ENCODE measurements around the gene IL18.

IL18 gene

GRCh38 chr11:112160091-112160848 is 3.6 kb downstream of the IL18 start:
- Mint-ChIP-seq H3K27me3 (peaks cover 10 to 11% of the 10 kb centered on the region in 2 donors), H3K9me3 (no peaks in the 10 kb centered on the region), H3K4me1 (peaks cover 7 to 14% of the 10 kb centered on the region in 2 donors), H3K27ac (no peak overlapping the region), H3K36me3 (peaks cover 5 to 8% of the 10 kb centered on the region in 2 donors), H3K4me3 (no peak overlapping the region)
- DNase-seq, result no peak
- no peak for ATAC-seq (replicated peaks)

GRCh38 chr11:112159098-112160065 is 4.5 kb downstream of the IL18 start:
- H3K36me3 Mint-ChIP-seq, result peaks cover 2 to 6% of the 10 kb centered on the region in 2 donors
- ATAC-seq (replicated peaks) (no peak), DNase-seq (no peak)
- peaks cover 7 to 14% of the 10 kb centered on the region in 2 donors for H3K4me1 Mint-ChIP-seq
- H3K27ac Mint-ChIP-seq, result no peak overlapping the region
- H3K27me3 Mint-ChIP-seq, result peaks cover 6% of the 10 kb centered on the region in 2 donors
- no peaks in the 10 kb centered on the region for H3K9me3 Mint-ChIP-seq
- H3K4me3 Mint-ChIP-seq, result no peak overlapping the region

- H3K27ac Mint-ChIP-seq, result no peak overlapping the region
- H3K4me1 Mint-ChIP-seq, result peaks cover 2 to 6% of the 10 kb centered on the region in 2 donors
- DNase-seq (no peak), ATAC-seq (replicated peaks) (no peak)
- H3K27me3 Mint-ChIP-seq, result no peaks in the 10 kb centered on the region
- no peak overlapping the region for H3K4me3 Mint-ChIP-seq
- peaks cover 2 to 4% of the 10 kb centered on the region in 2 donors for H3K36me3 Mint-ChIP-seq
- H3K9me3 Mint-ChIP-seq, result no peaks in the 10 kb centered on the region
Measured at GRCh38 chr11:112156956-112157766, 6.7 kb downstream of the IL18 start.

- H3K4me1 Mint-ChIP-seq, result peaks cover 2 to 6% of the 10 kb centered on the region in 2 donors
- no peak overlapping the region for H3K27ac Mint-ChIP-seq
- no peak overlapping the region for H3K4me3 Mint-ChIP-seq
- peaks cover 0 to 4% of the 10 kb centered on the region in 2 donors for H3K36me3 Mint-ChIP-seq
- H3K27me3 Mint-ChIP-seq, result no peaks in the 10 kb centered on the region
- no peaks in the 10 kb centered on the region for H3K9me3 Mint-ChIP-seq
- DNase-seq (no peak), ATAC-seq (replicated peaks) (no peak)
Measured at GRCh38 chr11:112156153-112156955, 7.5 kb downstream of the IL18 start.

- no peak for DNase-seq
- no peaks in the 10 kb centered on the region for H3K36me3 Mint-ChIP-seq
- H3K9me3 Mint-ChIP-seq, result no peaks in the 10 kb centered on the region
- no peaks in the 10 kb centered on the region for H3K27me3 Mint-ChIP-seq
- ATAC-seq (replicated peaks), result no peak
- no peak overlapping the region for H3K27ac Mint-ChIP-seq
- H3K4me1 Mint-ChIP-seq, result no peaks in the 10 kb centered on the region
- H3K4me3 Mint-ChIP-seq, result no peak overlapping the region
Measured at GRCh38 chr11:112150517-112150916, 13.4 kb downstream of the IL18 start.

- Mint-ChIP-seq H3K36me3 (peaks cover 7 to 11% of the 10 kb centered on the region in 2 donors), H3K27ac (no peak overlapping the region), H3K9me3 (peaks cover 6 to 8% of the 10 kb centered on the region in 2 donors), H3K27me3 (no peaks in the 10 kb centered on the region), H3K4me3 (no peak overlapping the region), H3K4me1 (no peaks in the 10 kb centered on the region)
- no peak for DNase-seq
- no peak for ATAC-seq (replicated peaks)
Measured at GRCh38 chr11:112143597-112143996, 20.3 kb downstream of the IL18 start.

- no peak for ATAC-seq (replicated peaks)
- peaks cover 2 to 10% of the 10 kb centered on the region in 2 donors for H3K4me1 Mint-ChIP-seq
- H3K36me3 Mint-ChIP-seq, result peaks cover 4 to 7% of the 10 kb centered on the region in 2 donors
- no peak overlapping the region for H3K4me3 Mint-ChIP-seq
- DNase-seq, result no peak
- no peak overlapping the region for H3K27ac Mint-ChIP-seq
- H3K27me3 Mint-ChIP-seq, result no peaks in the 10 kb centered on the region
- H3K9me3 Mint-ChIP-seq, result no peaks in the 10 kb centered on the region
Measured at GRCh38 chr11:112134473-112134872, 29.4 kb downstream of the IL18 start.

- Mint-ChIP-seq H3K36me3 (peaks cover 4 to 7% of the 10 kb centered on the region in 2 donors), H3K9me3 (no peaks in the 10 kb centered on the region), H3K27ac (no peak overlapping the region), H3K4me3 (no peak overlapping the region), H3K4me1 (peaks cover 2 to 11% of the 10 kb centered on the region in 2 donors), H3K27me3 (no peaks in the 10 kb centered on the region)
- DNase-seq (no peak), ATAC-seq (replicated peaks) (no peak)
Measured at GRCh38 chr11:112132737-112133136, 31.2 kb downstream of the IL18 start.

GRCh38 chr11:112129656-112130055 is 34.2 kb downstream of the IL18 start:
- Mint-ChIP-seq H3K27ac (peak overlapping the region; percentile 32), H3K36me3 (peaks cover 4 to 8% of the 10 kb centered on the region in 2 donors), H3K9me3 (no peaks in the 10 kb centered on the region), H3K4me3 (no peak overlapping the region), H3K4me1 (peaks cover 2 to 5% of the 10 kb centered on the region in 2 donors), H3K27me3 (no peaks in the 10 kb centered on the region)
- ATAC-seq (replicated peaks), result no peak
- no peak for DNase-seq

GRCh38 chr11:112128483-112129121 is 35.3 kb downstream of the IL18 start:
- H3K27me3 Mint-ChIP-seq, result no peaks in the 10 kb centered on the region
- no peak overlapping the region for H3K4me3 Mint-ChIP-seq
- no peak overlapping the region for H3K27ac Mint-ChIP-seq
- H3K36me3 Mint-ChIP-seq, result peaks cover 4 to 5% of the 10 kb centered on the region in 2 donors
- H3K4me1 Mint-ChIP-seq, result peaks cover 2 to 5% of the 10 kb centered on the region in 2 donors
- no peak for ATAC-seq (replicated peaks)
- DNase-seq, result no peak
- H3K9me3 Mint-ChIP-seq, result no peaks in the 10 kb centered on the region

GRCh38 chr11:112127056-112127455 is 36.8 kb downstream of the IL18 start:
- Mint-ChIP-seq H3K4me1 (peaks cover 2 to 5% of the 10 kb centered on the region in 2 donors), H3K9me3 (no peaks in the 10 kb centered on the region), H3K36me3 (peaks cover 7 to 9% of the 10 kb centered on the region in 2 donors), H3K27ac (no peak overlapping the region), H3K4me3 (no peak overlapping the region), H3K27me3 (no peaks in the 10 kb centered on the region)
- ATAC-seq (replicated peaks) (no peak), DNase-seq (no peak)

- no peaks in the 10 kb centered on the region for H3K9me3 Mint-ChIP-seq
- DNase-seq, result no peak
- peaks cover 3 to 8% of the 10 kb centered on the region in 2 donors for H3K4me1 Mint-ChIP-seq
- no peak overlapping the region for H3K27ac Mint-ChIP-seq
- no peak for ATAC-seq (replicated peaks)
- peaks cover 5 to 14% of the 10 kb centered on the region in 2 donors for H3K36me3 Mint-ChIP-seq
- H3K27me3 Mint-ChIP-seq, result no peaks in the 10 kb centered on the region
- H3K4me3 Mint-ChIP-seq, result no peak overlapping the region
Measured at GRCh38 chr11:112123129-112123528, 40.8 kb downstream of the IL18 start.

Data from stimulated activated naive B cell treated with anti-CD40 and anti-IgM and Interleukin-4, amounts not matched to agents 10 μg/mL and 1 μg/mL and 100 μg/mL, for 72 hours (primary cell).